ENCODE results near the gene MAB21L3.
"Not testable (repeated sequence)": the region's sequence is repeated elsewhere in the genome, so short reads cannot be mapped to it uniquely, and the experiment has no call there.

Gene MAB21L3

DNA sequence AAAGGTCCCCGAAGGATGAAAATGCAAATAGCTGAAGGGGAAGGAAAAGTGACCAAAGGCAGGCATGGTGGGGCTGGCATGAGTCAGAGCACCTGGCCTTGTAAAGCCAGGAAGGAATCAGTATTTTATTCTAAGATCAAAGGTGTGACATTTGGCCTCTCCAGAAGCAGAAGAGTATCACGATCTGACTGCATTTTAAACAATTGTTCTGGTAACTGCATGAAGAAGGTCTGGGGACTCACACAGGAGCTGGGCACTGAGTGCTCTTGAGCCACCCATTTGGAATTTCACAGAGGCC, 23.2 kb downstream of the MAB21L3 start:
- TF ChIP-seq POLR2A (IDR thresholded peaks at IDR 0.05; ENCODE audit: low read length) = no peak
- no peak for TF ChIP-seq GATA1 (IDR thresholded peaks at IDR 0.05; ENCODE audit: low read depth, low read length)
- no peak for DNase-seq

DNA sequence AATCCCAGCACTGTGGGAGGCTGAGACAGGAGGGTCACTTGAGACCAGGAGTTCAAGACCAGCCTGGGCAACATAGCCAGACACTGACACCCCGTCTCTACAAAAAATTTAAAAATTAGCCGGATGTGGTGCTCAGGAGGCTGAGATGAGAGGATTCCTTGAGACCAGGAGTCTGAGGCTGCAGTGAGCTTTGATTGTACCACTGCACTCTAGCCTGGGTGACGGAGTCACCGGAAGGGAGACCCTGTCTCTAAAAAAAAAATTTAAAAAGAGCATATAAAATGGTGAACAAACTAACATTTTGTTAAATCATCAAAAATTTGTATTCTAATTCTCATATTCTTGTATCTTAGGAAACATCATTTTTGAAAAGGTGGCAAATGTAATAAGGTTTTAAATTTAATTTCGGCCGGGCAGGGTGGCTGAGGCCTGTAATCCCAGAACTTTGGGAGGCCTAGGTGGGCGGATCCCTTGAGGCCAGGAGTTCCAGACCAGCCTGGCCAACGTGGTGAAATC, 27.1 kb downstream of the MAB21L3 start:
- no peak for DNase-seq
- no peak for TF ChIP-seq GATA1 (IDR thresholded peaks at IDR 0.05; ENCODE audit: low read depth, low read length)
- no peak for TF ChIP-seq POLR2A (IDR thresholded peaks at IDR 0.05; ENCODE audit: low read length)

DNA sequence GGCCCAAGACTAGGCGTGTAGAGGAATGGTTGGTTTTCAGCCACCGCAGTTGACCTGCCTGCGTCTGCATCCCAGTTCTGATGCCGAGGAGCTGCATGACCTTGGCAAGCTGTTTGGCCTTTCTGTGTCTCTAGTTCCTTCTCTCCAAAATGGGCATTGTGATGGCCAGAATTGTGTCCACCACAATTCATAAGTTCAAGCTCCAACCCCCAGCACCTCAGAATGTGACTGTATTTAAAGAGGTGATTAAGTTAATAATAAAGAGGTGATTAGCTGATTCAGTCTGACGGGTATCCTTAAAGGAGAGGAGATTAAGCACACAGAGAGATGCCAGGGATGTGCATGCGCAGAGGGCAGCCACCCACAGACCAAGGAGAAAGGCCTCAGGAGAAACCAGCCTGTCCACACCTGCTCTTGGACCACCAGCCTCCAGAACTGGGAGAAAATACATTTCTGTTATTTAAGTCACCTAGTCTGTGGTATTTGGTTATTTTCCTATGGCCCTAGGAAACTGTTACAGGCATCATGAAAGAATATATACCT, 28.5 kb downstream of the MAB21L3 start:
- TF ChIP-seq POLR2A (IDR thresholded peaks at IDR 0.05; ENCODE audit: low read length) = no peak
- TF ChIP-seq GATA1 (IDR thresholded peaks at IDR 0.05; ENCODE audit: low read depth, low read length) = no peak
- no peak for DNase-seq

DNA sequence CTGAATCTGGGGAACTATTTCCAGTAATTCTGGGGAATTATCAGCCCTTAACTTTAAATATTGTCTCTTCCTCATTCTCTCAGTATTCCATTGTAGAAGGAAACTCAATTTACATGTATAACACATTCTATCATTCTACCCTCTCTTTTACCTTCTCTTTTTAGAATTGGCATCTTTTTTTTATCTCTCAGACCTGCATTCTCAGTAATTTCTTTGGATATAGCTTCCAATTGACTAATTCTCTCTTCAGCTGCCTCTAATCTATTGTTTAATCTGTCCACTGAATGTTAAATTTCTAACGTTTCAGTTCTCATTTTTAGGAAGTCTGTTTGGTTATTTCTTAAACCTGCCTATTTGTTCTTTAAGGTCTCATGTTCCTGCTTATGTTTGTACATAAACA, 33.0 kb downstream of the MAB21L3 start:
- TF ChIP-seq POLR2A (IDR thresholded peaks at IDR 0.05; ENCODE audit: low read length) = no peak
- no peak for TF ChIP-seq GATA1 (IDR thresholded peaks at IDR 0.05; ENCODE audit: low read depth, low read length)

DNA sequence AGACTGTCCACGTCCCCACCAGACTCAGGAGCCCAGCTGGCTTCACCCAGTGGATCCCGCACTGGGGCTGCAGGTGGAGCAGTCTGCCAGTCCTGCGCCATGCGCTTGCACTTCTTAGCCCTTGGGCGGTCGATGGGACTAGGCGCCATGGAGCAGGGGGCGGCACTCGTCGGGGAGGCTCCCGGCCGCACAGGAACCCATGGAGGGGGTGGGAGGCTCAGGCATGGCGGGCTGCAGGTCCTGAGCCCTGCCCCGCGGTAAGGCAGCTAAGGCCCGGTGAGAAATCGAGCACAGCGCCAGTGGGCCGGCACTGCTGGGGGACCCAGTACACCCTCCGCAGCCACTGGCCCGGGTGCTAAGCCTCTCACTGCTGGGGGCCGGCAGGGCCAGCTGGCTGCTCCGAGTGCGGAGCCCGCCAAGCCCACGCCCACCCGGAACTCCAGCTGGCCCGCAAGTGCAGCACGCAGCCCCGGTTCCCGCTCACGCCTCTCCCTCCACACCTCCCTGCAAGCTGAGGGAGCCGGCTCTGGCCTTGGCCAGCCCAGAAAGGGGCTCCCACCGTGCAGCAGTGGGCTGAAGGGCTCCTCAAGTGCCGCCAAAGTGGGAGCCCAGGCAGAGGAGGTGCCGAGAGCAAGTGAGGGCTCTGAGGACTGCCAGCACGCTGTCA, 35.4 kb downstream of the MAB21L3 start:
- not testable (repeated sequence) for DNase-seq

More for the DNA sequence above, 33.0 kb downstream of the MAB21L3 start:
- DNase-seq = no peak

DNA sequence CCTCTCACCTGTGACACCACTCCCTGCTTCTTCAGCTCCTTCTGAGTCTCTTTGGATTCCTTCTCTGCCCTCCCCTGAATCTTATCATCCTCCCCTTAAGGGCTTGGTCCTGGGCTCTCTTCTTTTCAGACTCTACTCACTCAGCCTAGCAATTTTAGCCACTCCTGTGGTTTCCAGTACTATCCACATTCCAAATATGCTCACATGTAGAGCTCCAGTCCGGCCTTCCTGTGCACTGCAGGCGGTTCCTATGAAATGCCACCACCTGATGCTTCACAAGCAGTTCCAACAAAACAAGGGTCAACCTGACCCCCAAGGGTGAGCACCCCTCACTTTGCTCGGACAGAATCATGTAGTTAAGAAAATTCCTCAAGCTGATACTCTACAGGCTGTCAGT, 35.9 kb downstream of the MAB21L3 start:
- TF ChIP-seq POLR2A (IDR thresholded peaks at IDR 0.05; ENCODE audit: low read length) (no peak), GATA1 (IDR thresholded peaks at IDR 0.05; ENCODE audit: low read depth, low read length) (no peak)
- no peak for DNase-seq

DNA sequence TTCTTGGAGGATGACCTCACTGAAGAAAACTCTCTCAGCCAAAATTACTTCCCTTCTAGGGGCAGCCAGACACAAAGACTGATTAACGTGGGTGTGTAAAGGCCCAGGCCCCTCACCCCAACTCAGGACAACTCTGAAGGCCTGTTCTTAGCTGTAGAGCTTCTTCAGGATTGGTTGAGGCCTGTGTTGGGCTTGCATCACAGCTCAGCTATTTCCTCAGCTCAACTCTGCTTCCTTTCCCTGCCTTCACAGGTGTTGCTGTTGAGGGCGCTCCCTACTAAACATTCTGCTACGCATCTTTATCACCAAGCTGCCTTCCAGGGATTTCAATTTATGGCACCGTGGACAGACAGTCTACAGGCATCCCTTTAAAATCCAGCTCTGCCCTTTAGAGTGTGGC, 36.8 kb downstream of the MAB21L3 start:
- TF ChIP-seq POLR2A (IDR thresholded peaks at IDR 0.05; ENCODE audit: low read length) = no peak
- TF ChIP-seq GATA1 (IDR thresholded peaks at IDR 0.05; ENCODE audit: low read depth, low read length) = no peak
- DNase-seq = no peak

DNA sequence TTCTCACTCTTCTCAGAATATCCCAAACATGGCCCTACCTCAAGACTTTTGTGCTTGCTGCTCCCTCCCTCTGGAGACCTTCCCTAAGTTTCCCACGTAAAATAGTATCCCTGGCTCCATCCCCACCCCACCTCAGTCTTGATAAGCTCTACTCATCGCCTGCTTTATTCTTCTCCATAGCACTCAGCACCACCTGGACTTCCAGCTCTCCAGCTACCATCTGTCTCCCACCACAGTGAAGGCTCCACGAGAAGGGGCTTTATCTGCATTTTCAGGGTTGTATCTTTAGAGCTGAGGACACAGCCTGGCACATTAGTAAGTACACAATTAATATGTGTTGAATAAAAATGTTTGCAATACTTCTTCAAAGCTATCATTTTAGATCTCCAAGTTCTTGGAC, 37.8 kb downstream of the MAB21L3 start:
- no peak for DNase-seq
- TF ChIP-seq GATA1 (IDR thresholded peaks at IDR 0.05; ENCODE audit: low read depth, low read length) (no peak), POLR2A (IDR thresholded peaks at IDR 0.05; ENCODE audit: low read length) (no peak)

DNA sequence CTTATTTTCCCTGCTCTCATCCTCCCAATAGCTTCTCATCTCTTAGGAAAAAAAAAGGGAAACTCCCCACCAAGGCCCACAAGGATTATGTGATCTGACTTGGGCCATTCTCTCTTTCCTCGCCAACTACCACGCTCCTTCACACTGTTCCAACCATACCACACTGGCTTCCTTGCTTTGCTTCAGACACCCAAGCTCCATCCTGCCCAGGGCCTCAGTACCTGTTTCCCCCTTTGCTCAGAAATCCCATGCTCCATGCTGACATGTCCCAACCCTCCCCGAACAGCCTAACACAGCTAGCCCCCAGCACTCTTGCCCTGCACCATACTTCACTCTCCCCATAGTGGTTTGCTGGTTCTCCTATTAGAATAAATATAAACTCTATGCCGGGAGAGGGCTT, 39.2 kb downstream of the MAB21L3 start:
- TF ChIP-seq GATA1 (IDR thresholded peaks at IDR 0.05; ENCODE audit: low read depth, low read length) = no peak
- TF ChIP-seq POLR2A (IDR thresholded peaks at IDR 0.05; ENCODE audit: low read length) = no peak
- DNase-seq = no peak

DNA sequence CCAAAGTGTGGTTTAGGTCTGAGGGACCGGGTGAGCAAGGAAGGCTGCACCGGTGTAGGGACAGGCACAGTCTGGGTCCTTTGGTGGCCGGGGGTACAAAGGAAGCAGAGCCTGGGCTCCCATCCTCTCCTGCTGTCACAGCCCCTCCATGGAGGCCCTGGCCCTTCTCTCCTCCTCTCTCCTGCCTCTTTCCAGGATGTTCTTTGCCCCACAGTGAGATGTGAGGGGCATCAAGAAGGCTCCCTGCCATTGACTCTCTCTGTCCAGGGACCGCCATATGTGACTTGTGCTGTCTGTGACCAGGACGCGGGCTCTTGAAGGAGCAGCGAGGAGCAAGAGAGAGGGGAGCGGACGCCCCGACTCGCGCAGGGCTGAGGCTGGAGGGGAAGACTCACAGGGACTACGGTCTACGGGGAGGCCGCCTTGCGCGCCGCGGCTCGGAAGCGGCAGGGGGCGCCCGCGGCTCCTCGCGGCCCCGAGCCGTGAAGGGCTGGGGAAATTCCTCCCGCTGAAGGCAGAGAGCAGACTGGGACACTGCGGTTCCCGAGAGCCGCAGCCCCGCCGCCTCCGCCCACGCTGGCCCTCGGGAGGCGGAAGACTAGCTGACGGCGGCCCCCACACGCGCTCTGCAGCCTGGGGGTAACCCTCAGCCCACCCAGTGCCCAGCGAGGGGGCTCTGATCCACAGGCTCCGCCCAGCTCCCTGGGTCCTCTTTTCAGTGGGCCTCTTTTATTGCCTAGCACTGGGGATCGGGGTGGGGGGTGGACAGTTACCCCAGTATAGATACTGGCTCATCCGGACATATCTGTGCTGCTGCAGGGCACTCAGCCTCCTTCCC, 40.8 kb downstream of the MAB21L3 start:
- peak; percentile 77 to 80 for DNase-seq

DNA sequence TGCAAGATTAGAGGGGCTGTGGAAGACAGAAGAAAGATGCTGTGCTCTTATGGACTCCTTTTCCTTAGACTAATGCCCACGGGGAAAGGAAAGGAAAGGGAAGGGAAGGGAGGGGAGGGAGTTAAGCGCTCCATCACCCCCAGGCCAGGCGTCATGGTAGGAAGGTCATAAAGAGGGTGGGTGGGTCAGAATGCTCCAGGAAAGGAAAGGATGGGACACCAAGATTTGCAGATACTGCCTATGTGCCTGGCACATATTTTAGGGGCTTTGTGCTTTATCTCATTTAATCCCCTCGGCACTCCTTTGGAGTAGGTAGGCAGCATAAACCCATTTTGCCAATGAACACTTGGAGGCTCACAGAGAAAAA, 41.4 kb downstream of the MAB21L3 start:
- no peak for TF ChIP-seq GATA1 (IDR thresholded peaks at IDR 0.05; ENCODE audit: low read depth, low read length)
- TF ChIP-seq POLR2A (IDR thresholded peaks at IDR 0.05; ENCODE audit: low read length) = no peak
- no peak for DNase-seq

More for the DNA sequence above, 40.8 kb downstream of the MAB21L3 start:
- TF ChIP-seq GATA1 (IDR thresholded peaks at IDR 0.05; ENCODE audit: low read depth, low read length) = no peak
- TF ChIP-seq POLR2A (IDR thresholded peaks at IDR 0.05; ENCODE audit: low read length) = no peak

DNA sequence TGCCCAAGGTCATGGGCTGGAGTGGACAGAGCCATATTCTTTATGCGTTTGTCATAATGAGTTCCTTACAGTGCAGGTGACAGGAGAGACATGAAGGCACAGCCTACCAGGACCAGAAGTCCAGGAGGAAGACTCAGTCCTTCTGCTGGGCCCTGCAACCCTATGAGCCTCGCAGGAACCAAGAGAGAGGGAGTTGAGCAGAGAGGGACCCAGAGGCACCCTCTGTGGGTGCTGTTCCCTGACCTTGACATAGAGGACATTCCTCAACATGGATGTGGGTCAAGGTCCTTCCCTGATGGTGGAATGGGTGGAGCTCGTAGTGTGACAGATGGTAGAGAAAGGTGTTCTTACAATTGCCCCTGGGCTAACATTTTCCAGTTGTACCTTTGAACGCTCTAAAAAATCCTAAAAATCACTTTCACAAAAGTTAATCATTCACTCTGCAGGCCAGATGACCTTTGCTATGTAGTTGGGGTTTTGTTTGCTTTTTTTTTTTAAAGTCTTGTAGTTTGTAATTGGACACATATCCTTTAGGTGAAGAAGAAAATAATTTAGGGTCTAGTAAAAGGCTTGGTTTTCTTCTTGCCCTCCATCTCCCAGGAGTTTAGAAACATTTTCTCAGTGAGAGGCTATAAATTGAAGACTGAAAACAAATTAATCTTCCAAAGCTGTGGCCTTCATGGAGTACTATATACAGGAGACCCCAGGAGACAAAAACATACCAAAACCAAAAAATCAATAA, 41.9 kb downstream of the MAB21L3 start:
- no peak for TF ChIP-seq POLR2A (IDR thresholded peaks at IDR 0.05; ENCODE audit: low read length)
- no peak for TF ChIP-seq GATA1 (IDR thresholded peaks at IDR 0.05; ENCODE audit: low read depth, low read length)

DNA sequence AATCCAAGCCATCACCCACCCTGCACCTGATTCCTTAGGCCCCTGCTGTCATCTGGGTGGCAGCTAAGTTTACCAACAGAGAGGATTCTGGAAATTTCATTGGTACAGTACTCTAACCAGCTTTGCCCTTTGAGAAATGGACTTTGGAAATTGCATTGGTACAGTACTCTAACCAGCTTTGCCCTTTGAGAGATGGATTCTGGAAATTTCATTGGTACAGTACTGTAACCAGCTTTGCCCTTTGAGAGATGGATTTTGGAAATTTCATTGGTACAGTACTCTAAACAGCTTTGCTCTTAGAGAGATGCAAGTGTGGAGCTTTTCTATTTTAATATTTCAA, 42.5 kb downstream of the MAB21L3 start:
- no peak for DNase-seq
- no peak for TF ChIP-seq GATA1 (IDR thresholded peaks at IDR 0.05; ENCODE audit: low read depth, low read length)
- no peak for TF ChIP-seq POLR2A (IDR thresholded peaks at IDR 0.05; ENCODE audit: low read length)

More for the DNA sequence above, 41.9 kb downstream of the MAB21L3 start:
- DNase-seq = no peak

DNA sequence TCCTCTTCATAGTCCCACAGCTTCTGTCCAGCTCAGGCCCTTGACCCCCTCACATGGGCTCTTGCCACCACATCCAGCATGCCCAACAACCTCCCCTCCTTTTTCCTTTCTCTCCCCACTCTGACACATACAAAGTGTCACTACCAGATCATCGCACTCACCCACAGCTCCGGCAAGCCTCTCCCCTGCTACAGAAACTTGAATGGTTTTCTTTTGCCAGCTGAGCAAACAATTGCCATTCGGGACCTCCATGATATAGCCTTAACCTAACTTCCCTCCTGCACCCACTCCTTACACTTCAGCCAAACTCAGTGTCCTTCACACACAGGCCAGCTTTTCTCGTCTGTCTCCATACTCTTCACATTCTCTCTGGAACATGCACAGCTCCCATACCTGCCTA, 43.3 kb downstream of the MAB21L3 start:
- TF ChIP-seq POLR2A (IDR thresholded peaks at IDR 0.05; ENCODE audit: low read length) (no peak), GATA1 (IDR thresholded peaks at IDR 0.05; ENCODE audit: low read depth, low read length) (no peak)
- no peak for DNase-seq
